H1 (cell line): ENCODE results near the gene ENOX2. TPM values are rescaled to one million over a fixed set of nuclear protein-coding genes. Genes with fewer than 3 reads are reported as not detected.

Experiments
- E2F6 ChIP-seq: IDR thresholded peaks from 2 replicates; pipeline ENCODE4 v1.6.1; 2012; ENCODE audit warnings: inconsistent platforms
- polyA plus RNA-seq, 7 experiments: library from polyadenylated mRNA; depleted of rRNA in 3 of 7; stranded (reverse) in 5 of 7; unstranded in 2 of 7; fragments of >200 nt in 5 of 7; fragments of 200-250 nt in 2 of 7; gene quantifications; 1 replicate in 5 of 7; 2 replicates in 1 of 7; 4 replicates in 1 of 7; pipeline versions ENCODE4 v1.2.1 to v1.2.3, GENCODE V29; 2011 to 2013; ENCODE audit warnings: missing spikeins in 2 of 7, mixed read lengths in 2 of 7
- total RNA-seq: library from RNA; stranded (reverse); fragmentation: NEBNext Ultra II Directional; extraction: Animal tissue kit (Norgen Biotek cat#: 25700); gene quantifications from 2 replicates; pipeline ENCODE4 v1.2.1, GENCODE V29; 2021

ENOX2 gene
- total and polyA plus RNA-seq, 2 of the 8 experiments (the other 6 are each of a cell fraction or from before 2014, with no cell fraction given), result 4.5 to 12.3 TPM

- no peak for TF ChIP-seq E2F6
- TF ChIP-seq, all 59 proteins: peak for 0
Measured at GRCh38 chrX:130604882-130605281, 298.1 kb downstream of the ENOX2 start (continued).
